GM12892 (cell line): ENCODE measurements around the gene FNIP2.
A peak's percentile ranks its signal among the peaks of the same experiment; 100 is the strongest.

Experiments used
- DNase-seq: peaks from one replicate; pipeline ENCODE4 v3.0.0; 2011; ENCODE audit not compliant: insufficient read length
- FAIRE-seq: peaks from 2 replicates; lab custom pipeline; 2011; peaks lifted over from hg19 to GRCh38; lab: Jason Lieb, UNC
- POLR2A ChIP-seq: IDR thresholded peaks from 2 replicates; pipeline ENCODE4 v1.6.1; 2011; ENCODE audit warnings: low read depth, low read length, control low read depth
- POLR2AphosphoS5 ChIP-seq: IDR thresholded peaks from 2 replicates; pipeline ENCODE4 v1.6.1; 2011; ENCODE audit warnings: low read depth, low read length, control low read depth
- TAF1 ChIP-seq: IDR thresholded peaks from 2 replicates; pipeline ENCODE4 v1.6.1; 2011; ENCODE audit warnings: low read depth, mild to moderate bottlenecking, control low read depth, low read length, borderline replicate concordance

Gene FNIP2

DNA sequence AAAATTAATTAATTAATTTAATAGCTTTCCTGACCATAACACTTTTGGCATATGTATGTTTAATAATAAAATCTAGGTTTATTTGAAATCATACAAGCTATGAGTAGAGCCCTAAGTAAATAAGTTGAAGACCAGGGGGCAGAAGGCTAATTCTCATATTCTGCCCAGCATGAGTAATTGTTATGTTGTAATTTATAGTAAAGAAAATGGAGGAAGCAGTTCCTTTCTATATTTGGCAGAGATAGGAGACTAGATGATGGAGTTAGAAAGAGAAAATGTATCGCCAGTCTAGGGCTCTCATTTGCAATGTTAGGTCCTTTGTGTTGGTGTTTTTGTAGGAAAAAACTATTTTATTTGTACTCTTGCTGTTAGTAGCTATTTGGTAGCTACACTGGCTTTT, 89.1 kb downstream of the FNIP2 start:
- FAIRE-seq (no peak), DNase-seq (no peak)
- TF ChIP-seq TAF1 (no peak), POLR2AphosphoS5 (no peak), POLR2A (no peak)

DNA sequence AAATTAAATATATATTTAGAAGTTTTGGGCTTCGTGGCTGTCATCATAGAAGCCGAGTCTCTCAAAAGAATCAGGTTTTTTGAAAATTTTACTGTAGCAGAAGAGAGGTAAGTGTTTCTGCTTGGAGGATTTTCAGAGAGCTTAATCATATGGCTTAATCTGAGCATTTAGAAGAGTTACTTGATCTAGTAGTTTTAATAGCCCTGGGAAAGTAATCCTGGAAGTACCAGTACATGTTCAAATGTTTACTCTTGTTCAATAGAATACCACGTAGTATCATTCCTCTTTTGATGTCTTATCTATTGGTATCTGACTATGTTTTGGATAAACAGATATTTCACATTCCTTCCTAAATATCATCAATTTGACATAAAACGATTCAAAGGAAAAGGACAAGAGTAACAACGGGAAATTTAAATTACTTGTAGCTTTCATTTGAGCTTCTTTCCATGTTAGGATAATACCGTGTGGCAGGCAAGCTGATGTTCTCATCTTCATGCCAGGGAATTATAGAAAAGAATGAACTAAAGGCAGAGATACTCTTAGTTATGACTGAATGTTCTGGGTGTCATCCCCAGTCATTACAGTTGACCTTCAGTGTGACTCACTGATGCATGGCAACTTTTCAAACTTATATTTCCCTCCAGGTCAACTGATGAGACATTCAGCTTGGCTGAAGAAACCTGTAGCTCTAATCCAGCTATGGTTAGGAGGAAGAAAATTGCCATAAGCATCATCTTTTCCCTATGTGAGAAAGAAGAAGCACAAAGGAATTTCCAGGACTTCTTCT, 89.8 kb downstream of the FNIP2 start:
- TF ChIP-seq TAF1 (no peak), POLR2A (no peak), POLR2AphosphoS5 (no peak)
- DNase-seq (no peak), FAIRE-seq (no peak)

DNA sequence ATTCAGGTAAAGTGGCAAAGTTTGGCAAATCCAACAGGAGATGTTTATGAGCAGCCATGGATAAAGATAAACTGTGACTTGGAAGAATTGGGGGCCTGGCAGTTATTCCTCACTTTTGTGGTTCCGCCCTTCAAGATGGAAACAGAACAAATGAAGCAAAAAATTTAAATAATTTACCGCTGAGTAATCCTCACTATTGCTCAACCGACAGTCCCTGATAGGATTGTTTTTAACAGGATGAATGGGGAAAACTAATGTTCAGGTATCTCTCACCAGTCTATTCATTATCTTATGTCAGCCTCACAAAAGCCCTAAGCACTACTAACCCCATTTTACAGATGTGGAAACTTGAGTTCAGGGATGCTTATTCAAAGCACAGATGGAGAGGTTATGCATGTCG, 90.8 kb downstream of the FNIP2 start:
- FAIRE-seq (no peak), DNase-seq (no peak)
- TF ChIP-seq POLR2A (no peak), POLR2AphosphoS5 (no peak)

GRCh38 chr4:158860856-158861255, 92.0 kb downstream of the FNIP2 start:
- DNase-seq (no peak), FAIRE-seq (no peak)
- TF ChIP-seq TAF1 (no peak), POLR2A (no peak), POLR2AphosphoS5 (no peak)

DNA sequence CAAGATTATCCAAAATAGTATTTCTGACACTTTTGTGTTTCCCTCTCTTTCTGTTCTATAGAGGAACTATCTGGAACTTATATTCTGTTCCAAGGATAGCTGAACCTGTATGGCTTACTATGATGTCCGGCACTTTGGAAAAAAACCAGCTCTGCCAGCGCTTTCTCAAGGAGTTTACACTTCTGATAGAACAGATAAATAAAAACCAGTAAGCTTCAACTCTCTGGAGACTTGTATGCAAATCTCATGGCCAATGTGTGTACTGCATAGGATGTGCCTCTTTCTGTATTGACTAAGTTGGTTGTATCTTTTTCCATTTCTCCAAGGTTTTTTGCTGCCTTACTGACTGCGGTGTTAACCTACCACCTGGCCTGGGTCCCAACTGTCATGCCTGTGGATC, 92.5 kb downstream of the FNIP2 start:
- FAIRE-seq (peak; percentile 64), DNase-seq (no peak)
- TF ChIP-seq POLR2A (no peak), POLR2AphosphoS5 (no peak), TAF1 (no peak)

DNA sequence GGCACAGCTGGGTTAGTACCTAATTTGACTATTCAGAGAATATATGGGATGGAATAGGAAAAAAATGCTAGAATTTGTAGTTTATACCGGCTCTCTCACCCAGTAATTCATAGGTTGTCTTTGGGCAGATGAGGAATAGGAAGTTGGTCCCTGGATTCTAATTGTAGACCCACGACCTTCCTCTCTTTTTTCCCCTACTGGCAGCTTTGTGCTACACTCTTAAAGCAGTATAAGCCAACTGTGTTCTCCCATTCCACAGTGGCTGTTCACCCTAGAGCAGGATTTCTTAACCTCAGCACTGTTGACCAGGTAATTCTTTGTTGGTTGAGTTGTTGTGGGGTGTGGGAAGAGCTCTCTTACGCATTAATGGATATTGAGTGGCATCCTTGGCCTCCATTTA, 92.9 kb downstream of the FNIP2 start:
- no peak for DNase-seq
- TF ChIP-seq POLR2A (no peak), TAF1 (no peak), POLR2AphosphoS5 (no peak)
- FAIRE-seq, result no peak

GRCh38 chr4:158863296-158863695, 94.5 kb downstream of the FNIP2 start:
- DNase-seq, result no peak
- no peak for FAIRE-seq
- TF ChIP-seq POLR2A, result no peak
- TF ChIP-seq TAF1, result no peak
- TF ChIP-seq POLR2AphosphoS5, result no peak

GRCh38 chr4:158865520-158866177, 96.8 kb downstream of the FNIP2 start:
- FAIRE-seq (no peak), DNase-seq (no peak)
- TF ChIP-seq POLR2A (no peak), TAF1 (no peak)

DNA sequence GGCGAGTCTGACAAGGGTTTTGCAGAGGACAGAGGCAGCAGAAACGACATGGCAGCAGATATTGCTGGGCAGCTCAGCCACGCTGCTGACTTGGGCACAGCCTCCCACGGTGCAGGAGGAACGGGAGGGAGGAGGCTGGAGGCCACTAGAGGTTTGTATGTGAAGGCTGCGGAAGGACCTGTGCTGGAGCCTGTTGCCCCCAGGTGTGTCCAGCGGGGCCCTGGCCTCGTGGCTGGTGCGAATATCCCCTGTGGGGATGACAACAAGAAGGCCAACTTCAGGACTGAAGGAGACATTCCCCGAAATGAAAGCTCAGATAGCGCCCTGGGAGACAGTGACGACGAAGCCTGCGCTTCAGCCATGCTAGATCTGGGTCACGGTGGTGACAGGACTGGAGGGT, 100.2 kb downstream of the FNIP2 start:
- no peak for DNase-seq
- no peak for FAIRE-seq
- TF ChIP-seq POLR2AphosphoS5 (no peak), POLR2A (no peak), TAF1 (no peak)

DNA sequence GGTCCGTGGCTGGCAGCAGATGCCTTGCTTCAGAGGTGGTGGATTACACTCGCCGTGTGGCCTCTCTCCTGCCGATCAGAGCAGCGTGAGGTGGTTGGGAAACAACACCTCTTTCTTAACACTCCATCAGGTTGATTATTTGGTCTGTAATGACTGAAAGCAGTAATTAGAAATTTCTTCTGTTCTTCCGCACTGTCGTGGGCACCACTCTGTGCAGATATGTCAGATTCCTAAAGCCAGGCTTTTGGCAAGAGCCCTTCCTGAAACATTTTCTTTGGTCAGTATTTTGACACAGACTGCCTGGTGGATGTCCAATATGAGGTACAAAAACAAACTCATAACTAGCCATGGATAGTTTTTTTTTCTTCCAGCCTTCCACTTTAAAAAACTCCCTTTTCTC, 100.9 kb downstream of the FNIP2 start:
- TF ChIP-seq POLR2A (no peak), POLR2AphosphoS5 (no peak), TAF1 (no peak)
- no peak for DNase-seq
- FAIRE-seq, result no peak

DNA sequence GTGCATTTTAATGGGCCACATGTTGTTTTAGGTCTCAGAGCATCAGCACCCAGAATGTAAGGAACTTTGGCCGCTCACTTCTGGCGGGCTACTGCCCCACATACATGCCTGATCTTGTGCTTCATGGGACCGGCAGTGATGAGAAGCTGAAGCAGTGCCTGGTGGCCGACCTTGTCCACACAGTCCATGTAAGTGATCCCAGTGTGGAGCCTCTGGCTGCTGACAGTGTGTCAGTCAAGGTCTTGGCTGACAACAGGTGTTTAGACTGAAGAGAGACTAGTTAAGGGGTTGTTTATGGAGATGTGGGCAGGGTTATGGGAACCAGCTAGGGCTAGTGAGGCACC, 101.4 kb downstream of the FNIP2 start:
- DNase-seq, result no peak
- TF ChIP-seq POLR2AphosphoS5 (no peak), POLR2A (no peak), TAF1 (no peak)
- FAIRE-seq, result no peak

GRCh38 chr4:158870626-158871334, 102.0 kb downstream of the FNIP2 start:
- no peak for DNase-seq
- no peak for FAIRE-seq
- no peak for TF ChIP-seq POLR2A
- no peak for TF ChIP-seq POLR2AphosphoS5
- no peak for TF ChIP-seq TAF1
